COLO668 (cell line): Measurements from ENCODE around the gene S100Z.
"Not testable (repeated sequence)": the region's sequence is repeated elsewhere in the genome, so short reads cannot be mapped to it uniquely, and the experiment has no call there.

Experiments
- DNase-seq: peaks from one replicate; lab custom pipeline; 2025; ENCODE audit not compliant: unreplicated experiment; lab: John Stamatoyannopoulos, UW

The S100Z gene

DNA sequence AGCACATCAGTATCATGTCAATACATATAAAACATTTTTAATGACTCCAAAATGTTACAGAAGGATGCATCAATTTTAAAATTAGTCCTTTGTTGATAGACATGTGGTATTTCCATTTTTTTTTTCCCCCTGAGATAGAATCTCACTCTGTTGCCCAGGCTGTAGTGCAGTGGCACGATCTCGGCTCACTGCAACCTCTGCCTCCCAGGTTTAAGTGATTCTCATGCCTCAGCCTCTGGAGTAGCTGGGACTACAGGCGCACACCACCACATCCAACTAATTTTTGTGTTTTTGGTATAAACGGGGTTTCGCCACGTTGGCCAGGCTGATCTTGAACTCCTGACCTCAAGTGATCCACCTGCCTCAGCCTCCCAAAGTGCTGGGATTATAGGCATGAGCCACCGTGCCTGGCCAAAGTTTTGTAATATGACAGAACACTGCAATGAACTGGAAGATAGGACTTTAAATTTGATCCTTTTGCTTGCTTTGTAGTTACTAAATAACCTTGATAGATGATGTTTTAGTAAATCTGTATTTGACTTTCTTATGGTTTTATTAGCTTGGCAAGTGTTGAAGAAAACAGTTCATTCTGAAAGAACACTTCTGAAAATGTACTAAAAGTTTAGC is 27.6 kb upstream of the S100Z start:
- not testable (repeated sequence) for DNase-seq

DNA sequence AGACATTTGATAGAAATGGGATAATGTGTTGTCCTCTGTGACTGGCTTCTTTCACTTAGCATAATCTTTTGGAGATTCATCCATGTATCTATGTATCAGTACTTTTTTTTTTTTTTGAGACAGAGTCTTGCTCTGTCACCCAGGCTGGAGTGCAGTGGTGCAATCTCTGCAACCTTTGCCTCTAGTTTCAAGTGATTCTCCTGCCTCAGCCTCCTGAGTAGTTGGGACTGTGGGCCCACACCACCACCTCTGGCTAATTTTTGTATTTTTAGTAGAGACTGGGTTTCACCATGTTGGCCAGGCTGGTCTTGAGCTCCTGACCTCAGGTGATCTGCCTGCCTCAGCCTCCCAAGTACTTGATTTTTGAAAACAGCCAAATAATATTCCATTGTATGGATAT is 23.4 kb upstream of the S100Z start:
- not testable (repeated sequence) for DNase-seq

GRCh38 chr5:76831110-76831452 is 18.7 kb upstream of the S100Z start:
- DNase-seq, result no peak

DNA sequence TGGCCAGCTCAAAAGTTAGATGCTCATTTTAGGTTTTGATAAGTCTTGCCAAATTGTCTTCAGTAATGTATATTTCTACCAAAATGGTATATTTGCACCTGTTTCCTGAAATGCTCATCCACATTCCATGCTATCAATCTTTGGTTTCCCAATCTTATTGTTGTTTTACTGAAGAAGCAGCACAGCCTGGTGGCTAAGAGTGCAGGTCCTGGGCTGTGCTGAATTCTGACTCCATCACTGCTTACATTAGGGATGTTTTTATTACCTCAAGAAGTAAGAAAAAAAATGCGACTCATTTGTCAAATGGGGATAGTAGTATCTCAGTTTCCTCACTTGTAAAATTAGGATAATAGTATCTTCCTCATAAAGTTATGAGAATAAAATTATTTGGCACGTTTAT is 13.6 kb upstream of the S100Z start:
- no peak for DNase-seq

- DNase-seq, result no peak
Measured at GRCh38 chr5:76836585-76836984, 13.2 kb upstream of the S100Z start.

GRCh38 chr5:76838481-76839261 is 11.1 kb upstream of the S100Z start:
- DNase-seq, result no peak

- DNase-seq, result no peak
Measured at GRCh38 chr5:76841361-76841760, 8.5 kb upstream of the S100Z start.

- no peak for DNase-seq
Measured at GRCh38 chr5:76845890-76846289, 3.9 kb upstream of the S100Z start.

- no peak for DNase-seq
Measured at GRCh38 chr5:76850543-76851145, 830 bp downstream of the S100Z start.

DNA sequence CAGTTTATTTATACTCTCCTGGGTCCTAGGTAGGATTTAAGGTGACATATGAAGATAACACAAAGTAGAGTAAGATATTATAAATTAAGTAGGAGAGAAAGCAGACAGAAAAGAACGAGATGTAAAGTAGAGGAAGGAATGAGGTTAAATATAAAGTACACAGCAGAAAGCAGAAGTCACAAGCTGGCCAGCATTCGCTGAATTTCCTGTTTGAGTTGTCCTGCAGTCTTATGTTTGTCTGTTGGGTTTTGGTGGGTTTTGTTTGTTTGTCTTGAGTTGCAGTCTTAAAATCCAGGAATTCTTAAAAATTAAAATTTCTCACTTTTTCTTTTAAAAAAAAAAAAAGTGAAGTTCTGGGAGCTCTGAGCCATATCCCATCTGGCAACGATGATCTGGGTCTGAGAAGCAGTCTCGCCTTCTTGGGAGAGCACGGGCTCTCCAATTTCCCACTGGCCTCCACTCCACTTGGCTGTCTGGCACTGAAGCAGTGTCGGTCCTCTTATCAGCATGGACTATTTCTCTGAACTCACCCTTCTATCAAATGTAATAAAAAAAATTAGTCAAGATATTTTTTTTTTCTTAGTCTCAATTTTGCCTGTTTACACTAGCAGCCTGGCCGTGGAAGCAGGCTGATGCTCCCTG is 2.0 kb downstream of the S100Z start:
- DNase-seq, result no peak

DNA sequence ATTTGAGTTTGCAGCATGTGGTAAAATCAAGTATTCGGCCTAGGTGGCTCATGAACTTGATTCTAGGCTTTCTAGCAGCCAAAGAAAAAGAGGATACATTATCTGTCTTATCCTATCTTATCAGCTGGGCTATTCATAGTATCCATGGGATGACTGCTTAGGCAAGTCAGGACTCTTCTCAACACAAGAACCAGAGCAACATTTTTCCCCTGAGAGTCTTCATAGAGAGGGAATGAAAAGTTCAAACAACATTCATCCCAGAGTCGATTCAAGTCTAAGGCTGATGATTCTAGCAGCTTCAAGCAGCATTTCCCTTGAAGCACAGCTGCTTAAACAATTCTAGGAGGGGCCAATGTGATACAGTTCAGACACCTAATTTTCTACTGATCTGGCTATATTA is 3.0 kb downstream of the S100Z start:
- no peak for DNase-seq

- DNase-seq, result not testable (repeated sequence)
Measured at GRCh38 chr5:76853741-76854140, 3.9 kb downstream of the S100Z start.

- no peak for DNase-seq
Measured at GRCh38 chr5:76854644-76855043, 4.8 kb downstream of the S100Z start.

- not testable (repeated sequence) for DNase-seq
Measured at GRCh38 chr5:76855501-76855900, 5.7 kb downstream of the S100Z start.

GRCh38 chr5:76855961-76856360 is 6.1 kb downstream of the S100Z start:
- no peak for DNase-seq

- not testable (repeated sequence) for DNase-seq
Measured at GRCh38 chr5:76856800-76857199, 7.0 kb downstream of the S100Z start.

DNA sequence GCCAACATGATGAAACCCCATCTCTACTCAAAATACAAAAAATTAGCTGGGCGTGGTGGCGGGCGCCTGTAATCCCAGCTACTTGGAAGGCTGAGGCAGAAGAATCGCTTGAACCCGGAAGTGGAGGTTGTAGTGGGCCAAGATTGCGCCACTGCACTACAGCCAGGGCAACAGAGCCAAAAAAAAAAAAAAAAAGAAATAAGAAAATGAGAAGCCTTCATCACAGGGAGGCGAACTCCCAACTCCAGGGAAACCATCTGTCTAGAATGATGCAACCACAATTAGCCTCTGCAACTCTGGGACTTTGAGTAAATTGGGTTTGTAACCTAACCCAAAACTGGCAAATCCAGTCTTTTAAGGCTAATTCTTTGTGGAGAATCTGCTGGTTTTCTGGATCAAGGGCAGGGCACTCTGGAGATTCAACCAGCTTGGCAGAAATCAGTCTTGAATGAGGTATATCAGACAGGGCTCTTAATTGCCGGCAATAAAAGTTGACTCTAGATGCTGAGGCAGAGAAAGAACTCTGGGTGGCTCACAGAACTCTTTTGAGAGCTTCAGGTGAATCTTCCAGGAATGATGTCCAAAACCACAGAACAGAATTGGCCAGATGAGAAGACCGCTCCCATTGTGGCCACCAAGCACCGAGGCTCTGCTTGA is 9.9 kb downstream of the S100Z start:
- no peak for DNase-seq

DNA sequence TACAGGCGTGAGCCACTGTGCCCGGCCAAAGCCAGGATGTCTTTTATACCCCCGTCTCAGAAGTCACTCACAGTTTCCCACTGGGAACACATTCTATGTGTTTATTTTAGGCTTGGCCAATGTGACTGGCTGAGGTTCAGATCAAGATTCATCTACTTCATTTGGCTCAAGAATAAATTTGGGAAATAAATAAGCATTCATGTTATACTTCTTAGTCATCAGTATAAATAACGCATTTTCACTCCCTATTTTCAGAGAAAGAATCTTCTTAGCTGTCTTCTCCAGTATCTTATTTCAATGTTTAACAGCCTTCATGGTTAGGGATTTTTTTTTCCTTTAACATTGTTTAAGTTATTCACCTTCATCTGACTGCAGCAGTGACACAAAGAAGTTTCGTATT is 11.8 kb downstream of the S100Z start:
- no peak for DNase-seq

DNA sequence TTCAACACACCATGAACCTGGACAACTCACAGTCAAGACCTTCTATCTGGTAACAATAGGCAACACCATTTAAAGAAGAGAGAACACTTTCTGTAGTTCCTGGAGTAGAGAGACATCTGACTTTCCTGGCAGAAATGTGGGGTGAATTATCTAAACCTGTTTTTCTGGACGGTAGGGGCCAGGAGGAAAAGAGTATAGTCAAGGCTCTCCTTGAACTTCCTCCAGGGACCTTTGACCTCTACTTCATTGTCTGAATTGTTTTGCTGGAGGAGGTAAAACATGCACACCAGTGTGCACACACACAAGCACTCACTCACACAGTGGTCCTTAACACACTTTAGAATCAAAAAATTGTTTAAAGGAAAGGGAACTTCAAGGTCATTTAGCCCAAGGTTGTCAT is 13.2 kb downstream of the S100Z start:
- DNase-seq, result no peak

DNA sequence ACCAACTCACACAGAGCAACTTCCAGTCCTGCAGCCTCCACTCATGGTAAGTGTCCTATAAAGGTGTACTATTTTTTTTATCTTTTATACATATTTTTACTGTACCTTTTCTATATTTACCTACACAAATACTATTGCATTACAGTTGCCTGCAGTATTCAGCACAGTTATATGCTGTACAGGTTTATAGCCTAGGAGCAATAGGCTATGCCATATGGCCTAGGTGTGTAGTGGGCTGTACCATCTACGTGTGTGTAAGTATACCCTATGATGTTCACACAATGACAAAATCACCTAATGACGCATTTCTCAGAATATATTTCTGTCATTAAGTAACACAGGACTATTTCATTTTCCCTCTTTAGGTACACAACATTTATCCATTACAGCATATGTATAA is 16.7 kb downstream of the S100Z start:
- DNase-seq, result no peak

- DNase-seq, result no peak
Measured at GRCh38 chr5:76867038-76867437, 17.2 kb downstream of the S100Z start.
